RPMI7951 (cell line): ENCODE data around the gene STARD10. TPM values are rescaled to one million over a fixed set of nuclear protein-coding genes. Genes with fewer than 3 reads are reported as not detected.

Source experiments
- DNase-seq: peaks from one replicate; pipeline ENCODE4 v3.0.0-alpha.2; 2012; ENCODE audit warnings: low read depth
- total RNA-seq: library from RNA; depleted of rRNA; stranded (reverse); fragments of >200 nt; shearing (Covaris generic); gene quantifications from 2 replicates; pipeline ENCODE4 v1.2.3, GENCODE V29; 2014

The STARD10 gene
- total RNA-seq, 1 experiment from 2014 or later = 24.8 TPM

DNA sequence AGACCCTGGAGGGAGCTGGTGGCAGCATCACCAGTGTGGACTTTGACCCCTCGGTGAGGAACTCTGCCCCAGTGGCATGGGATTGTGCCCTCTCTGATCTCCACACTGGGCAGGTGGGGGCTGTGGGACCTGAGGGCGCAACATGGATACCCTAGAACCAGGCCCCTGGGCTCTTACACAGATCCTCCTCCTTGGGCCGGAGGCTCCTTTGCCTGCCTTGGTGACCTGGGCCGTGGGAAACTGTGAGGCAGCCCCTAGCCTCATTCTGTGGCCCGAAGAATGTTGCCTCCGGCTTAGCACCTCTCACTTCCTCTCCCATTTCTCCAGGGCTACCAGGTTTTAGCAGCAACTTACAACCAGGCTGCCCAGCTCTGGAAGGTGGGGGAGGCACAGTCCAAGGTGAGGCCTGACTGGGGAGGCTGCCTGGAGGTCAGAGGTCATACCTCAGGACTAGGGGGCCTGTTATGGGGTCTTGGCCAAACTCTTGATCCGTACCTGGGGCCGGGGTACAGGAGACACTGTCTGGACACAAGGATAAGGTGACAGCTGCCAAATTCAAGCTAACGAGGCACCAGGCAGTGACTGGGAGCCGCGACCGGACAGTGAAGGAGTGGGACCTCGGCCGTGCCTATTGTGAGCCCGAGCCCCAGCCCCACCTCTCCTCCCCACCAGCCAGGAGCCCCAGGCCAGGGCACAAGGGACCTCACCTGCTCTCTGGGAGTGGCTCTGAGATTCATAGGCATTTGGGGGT, 32.5 kb upstream of the STARD10 start:
- no peak for DNase-seq

DNA sequence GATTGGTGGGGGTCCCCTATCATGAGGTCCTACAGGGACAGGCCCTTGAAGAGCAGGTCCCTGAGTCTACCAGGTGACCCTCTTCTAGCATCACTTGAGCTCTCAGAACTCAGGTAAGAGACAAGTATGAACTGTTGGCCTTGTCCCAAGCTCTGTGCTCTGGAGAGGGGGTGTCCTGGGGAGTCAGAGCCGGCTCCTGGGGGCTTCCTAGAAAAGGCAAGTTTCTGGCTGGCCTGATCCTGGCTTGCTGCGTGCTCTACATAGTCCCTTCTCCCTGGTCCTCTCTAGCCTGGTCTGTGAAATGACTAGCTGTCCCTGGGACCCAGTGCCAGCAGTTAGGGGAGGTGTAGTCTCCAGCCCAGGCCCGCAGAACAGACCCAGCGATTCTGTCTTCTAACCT, 31.8 kb upstream of the STARD10 start:
- DNase-seq = no peak

DNA sequence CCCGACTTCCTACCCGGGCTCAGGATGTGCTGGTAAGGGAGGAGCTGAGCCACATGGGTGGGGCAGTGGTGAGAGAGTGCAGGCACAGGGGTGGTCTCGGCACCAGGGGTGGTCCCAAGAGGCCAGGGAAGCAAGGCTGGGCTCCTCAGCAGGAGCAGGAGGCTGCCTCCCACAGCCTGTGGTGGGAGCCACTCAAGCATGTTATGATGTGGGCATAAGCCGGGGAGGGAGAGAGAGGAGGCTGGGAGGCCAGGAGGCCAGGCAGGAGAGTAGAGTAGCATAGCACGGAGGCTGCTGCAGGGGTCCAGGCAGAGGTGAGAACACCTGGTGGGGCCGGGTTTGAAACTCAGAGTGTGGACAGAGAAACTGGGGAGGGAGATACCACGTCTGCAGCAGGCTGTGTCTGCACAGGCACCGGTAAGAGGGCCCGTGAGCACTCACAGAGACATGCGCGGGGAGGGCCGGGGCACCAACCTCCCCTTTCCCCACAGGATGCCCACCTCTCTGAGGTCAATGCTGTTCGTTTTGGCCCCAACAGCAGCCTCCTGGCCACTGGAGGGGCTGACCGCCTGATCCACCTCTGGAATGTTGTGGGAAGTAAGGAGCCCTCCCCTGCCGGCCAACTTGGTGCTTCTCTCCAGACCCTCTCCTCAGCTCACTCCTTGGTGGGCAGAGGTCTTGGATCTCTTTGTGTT, 31.1 kb upstream of the STARD10 start:
- DNase-seq = no peak

DNA sequence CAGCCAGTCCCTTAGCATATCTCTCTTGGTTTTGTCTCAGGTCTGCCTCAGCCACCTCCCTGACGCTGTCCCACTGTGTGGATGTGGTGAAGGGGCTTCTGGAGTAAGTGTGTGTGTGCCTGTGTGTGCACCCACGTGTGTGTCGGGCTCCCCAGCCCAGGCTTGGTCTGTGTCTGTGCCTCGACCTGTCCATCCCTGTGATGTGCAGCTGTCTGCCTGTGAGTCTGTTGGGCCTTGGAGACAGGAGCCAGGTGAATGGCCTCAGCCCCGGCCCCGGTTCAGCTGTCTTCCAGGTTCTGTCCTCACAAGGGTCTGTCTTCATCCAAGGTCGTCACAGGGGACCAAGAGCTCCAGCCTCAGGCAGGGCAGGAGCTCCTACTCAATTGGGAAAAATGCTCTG, 30.2 kb upstream of the STARD10 start:
- no peak for DNase-seq

DNA sequence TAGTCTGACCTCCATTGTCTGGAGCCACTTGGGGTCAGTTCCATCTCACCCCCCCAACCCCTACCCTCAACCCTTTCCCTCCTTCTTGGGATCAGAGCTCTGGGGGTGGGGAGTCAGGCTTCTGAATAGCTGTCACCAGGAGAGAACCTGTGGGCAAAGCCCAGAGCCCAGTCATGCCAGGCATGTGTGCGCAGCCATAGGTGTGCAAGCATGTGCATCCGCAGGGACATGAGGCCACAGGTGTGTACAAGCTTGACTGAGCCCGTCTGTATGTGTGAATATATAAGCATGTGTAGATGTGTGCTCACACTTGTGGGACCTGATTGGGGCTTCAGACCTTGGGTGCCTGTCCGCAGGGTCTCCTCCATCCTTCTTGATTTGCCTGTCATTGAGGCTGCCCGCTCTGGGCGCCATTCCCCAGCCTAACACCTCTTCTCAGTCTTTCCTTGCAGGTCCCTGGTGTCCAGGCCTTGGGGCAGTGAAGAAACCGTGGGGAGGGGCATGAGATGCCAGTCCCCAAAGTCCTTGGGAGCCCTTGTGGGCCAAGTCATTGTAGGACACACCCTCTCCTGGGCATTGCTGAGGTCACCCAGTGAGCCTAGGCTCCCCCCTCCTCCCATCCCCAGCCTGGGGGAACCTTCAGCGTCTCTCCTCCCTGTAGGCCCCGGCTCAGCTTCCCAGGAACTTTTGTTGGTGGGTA, 29.4 kb upstream of the STARD10 start:
- DNase-seq = no peak

DNA sequence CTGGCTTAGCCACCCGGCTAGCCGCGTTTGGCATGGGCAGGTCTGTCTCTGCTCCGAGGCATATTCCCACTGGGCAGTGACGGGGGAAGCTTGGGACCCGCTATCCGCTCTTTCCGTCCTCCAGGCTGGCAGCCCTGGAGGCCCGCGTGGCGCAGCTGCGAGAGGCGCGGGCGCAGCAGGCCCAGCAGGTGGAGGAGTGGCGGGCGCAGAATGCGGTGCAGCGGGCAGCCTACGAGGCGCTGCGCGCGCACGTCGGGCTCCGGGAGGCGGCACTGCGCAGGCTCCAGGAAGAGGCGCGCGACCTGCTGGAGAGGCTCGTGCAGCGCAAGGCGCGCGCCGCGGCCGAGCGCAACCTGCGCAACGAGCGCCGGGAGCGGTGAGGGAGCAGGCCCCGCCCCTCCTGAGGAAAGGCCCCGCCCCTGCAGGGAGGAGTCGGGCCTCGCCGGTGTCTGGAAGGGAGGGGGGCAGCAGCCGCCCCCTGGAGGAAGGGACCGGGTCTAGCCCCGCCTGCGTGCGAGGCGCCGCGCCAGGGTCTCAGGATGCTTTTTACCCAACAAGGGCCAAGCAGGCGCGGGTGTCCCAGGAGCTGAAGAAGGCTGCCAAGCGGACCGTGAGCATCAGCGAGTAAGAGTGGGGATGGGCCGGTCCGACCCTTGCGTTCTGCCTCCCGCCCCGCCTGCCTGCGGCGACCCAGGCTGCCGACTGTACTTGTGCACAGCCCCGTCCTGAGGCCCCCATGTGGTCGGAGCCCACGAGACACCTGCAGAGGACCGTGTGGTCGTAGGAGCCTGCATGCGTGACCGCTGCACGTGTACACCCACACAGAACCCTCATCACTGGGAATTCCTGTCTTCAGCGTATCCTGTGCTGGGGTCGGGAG, 28.3 kb upstream of the STARD10 start:
- DNase-seq = peak; percentile 80

- no peak for DNase-seq
These were observed 27.5 kb upstream of the STARD10 start for GRCh38 chr11:72821221-72821919.

- DNase-seq = no peak
These were observed 26.7 kb upstream of the STARD10 start for GRCh38 chr11:72820439-72821139.

DNA sequence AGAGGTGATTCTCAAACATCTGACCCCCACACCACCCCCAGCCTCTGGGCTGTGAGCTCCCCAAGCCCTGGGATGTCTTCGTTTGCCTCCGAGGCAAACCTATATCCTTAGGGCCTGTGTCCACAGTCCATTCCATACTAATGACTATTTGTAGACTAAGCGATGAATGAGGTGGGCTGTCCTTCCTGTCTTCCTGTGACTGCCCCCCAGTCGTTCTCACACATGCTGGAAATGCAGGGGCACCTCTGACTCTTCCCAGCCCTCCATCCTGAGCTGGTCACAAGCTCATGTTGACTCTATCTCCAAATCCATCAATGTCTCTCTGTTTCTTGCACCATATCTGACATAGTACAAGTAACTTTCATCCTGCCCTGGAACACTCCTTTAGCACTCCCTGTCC, 25.1 kb upstream of the STARD10 start:
- DNase-seq = no peak

DNA sequence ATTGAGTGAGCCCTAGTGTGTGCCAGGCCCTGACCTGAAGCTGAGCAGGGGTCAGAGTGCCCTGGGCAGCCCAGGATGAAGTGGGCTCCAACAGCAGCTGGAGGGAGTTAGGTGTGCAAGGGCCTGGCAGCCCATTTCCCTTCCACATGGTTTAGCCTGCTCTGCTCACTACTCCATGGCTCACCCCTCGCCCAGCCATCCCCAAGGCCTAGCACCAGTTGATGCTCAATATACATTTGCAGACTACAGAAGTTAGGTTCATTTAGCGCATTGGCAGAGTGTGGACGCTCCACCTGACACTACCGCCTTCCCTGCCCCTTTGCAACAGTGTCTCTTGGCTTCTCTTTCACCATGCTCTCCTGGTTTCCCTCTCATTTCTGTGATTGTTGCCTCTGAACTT, 24.1 kb upstream of the STARD10 start:
- no peak for DNase-seq

DNA sequence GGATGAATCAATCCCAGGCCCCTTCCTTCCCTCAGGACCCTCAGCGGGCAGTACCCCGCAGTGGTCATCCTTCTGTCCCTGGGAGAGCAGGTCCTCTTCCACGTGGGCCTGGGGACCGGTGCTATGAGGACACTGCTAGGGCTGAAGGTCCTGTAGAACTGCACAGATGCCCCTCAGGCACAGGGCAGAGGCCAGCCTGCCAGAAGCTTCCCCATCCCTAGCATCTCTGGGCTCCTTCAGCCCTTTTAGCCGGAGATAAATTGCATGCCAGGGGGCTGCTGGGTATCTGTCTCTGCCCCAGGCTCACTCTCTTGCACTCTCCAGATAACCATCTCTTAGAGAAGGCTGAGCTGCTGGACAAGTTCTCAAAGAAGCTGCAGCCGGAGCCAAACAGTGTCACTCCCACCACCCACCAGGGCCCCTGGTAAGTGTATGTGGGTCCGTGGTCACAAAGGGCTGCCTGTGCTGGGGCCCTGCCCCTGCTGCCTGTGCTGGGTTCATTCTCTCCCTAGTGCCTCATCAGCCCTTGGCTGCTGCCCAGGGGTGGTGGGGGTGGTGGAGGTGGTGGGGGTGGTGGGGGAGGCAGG, 22.6 kb upstream of the STARD10 start:
- no peak for DNase-seq

DNA sequence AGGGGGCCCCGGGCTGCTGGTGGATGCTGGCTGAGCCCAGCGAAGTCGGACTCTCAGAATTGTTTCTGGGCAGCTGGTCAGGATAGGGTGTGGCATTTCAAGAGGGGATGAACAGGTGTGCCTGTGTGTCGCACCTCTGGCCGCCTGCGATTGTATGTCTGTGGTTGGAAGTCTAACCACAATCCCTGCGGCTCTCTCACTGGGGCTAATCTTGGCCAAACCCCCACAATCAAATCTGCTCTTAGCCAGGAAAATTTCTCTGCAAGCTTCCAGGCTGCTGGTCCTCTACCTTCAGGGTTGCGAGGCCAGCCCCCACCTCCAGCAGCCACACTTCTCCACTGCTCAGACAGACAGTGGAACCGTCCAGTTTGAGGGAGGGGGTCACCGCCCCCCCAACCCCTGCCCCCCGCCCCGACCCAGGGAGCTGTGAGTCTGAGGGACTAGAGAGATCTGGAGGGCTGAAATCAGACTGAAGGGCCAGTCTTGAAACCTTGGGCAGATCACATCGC, 21.3 kb upstream of the STARD10 start:
- peak; percentile 46 for DNase-seq

- peak; percentile 84 for DNase-seq
These were observed 20.7 kb upstream of the STARD10 start, which contains the start of gene ATG16L2 for GRCh38 chr11:72814286-72815109. Gene ATG16L2, plus strand, starts transcription at chr11:72814411. Its CDS starts 35 bp downstream, at chr11:72814446.

GRCh38 chr11:72813740-72814285, 20.0 kb upstream of the STARD10 start:
- peak; percentile 79 for DNase-seq

DNA sequence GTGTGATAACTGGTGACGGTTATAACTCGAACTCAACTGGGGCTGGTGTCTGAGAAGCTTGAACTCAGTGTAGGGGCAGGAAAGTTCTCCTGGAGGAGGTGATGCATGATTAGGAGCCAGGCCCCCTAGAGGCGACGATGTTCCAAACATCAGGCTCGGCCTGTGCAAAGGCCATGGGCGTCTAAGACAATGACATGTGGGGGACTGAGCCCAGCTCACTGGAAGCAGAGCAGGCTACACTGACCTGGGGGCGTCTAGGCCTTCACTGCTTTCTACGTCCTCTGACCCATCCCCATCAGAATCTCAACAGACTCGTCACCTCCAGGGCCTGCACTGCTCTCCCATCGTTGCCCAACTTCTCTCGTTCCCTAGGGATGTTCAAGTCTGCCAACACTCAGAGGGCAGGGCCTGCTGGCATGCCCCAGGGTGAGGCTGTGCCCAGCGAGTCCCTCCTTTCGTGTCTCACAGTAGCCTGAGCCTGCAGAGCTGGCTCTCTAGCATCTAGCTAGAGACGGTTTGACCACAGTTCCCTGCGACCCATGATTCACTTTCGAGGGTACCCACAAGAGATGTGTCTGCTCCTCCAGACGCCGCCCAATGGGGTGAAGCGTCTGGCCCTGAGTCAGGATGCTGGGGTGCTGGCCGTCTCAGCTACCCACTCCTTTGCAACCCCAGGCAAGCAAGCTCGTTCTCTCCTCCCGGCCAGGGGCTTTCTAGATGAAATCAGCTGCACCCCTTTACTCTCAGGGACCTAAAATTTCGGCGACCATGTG, 19.3 kb upstream of the STARD10 start:
- peak; percentile 79 for DNase-seq

- peak; percentile 46 for DNase-seq
These were observed 18.7 kb upstream of the STARD10 start for GRCh38 chr11:72812604-72812966.

GRCh38 chr11:72811686-72812085, 17.8 kb upstream of the STARD10 start:
- peak; percentile 59 for DNase-seq

- no peak for DNase-seq
These were observed 14.5 kb upstream of the STARD10 start for GRCh38 chr11:72808331-72808798.
